Measurements from ENCODE around the gene GPLD1.

The GPLD1 gene

DNA sequence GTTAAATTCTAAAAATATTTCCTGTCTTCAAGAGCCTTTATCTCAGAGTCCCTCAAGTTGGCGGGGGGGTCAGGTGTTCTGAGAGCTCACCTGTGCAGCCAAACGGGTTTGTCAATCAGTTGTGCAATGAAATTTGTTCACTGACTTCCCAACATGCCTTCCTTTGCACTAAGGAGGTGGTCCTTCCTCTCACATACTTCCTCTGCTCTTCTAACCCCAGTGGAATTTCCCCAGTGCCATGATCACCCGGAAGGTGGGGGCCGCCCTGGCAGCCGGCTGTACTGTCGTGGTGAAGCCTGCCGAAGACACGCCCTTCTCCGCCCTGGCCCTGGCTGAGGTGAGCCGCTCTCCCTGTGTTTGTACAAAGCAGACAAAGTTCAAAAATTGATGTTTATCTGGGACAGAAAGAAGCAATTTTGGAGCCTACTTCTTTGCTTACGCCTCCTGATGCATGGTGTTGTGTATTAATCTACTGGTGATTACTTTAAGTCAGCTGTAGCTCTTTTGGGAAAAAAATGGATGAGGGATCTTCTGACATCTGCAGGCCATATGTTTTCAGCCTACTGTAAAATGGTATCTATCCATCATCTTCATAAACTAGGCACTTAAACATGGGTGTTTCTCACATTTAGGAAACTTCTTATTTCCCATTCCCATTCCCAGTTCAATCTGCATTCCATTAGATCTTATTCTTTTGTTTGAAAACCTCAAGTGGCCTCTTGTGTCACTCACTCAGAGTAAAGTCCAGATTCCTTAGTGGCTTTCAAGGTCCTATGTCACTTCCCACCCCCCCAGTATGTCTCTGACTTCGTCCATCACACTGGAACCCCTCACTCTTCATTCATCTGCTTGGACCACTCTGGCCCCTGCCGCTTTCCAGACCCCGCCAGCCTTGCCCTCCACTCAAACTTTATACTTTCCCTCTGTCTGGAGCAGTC lies 15.5 kb upstream of the GPLD1 start:
- TF ChIP-seq, protein P1, sequence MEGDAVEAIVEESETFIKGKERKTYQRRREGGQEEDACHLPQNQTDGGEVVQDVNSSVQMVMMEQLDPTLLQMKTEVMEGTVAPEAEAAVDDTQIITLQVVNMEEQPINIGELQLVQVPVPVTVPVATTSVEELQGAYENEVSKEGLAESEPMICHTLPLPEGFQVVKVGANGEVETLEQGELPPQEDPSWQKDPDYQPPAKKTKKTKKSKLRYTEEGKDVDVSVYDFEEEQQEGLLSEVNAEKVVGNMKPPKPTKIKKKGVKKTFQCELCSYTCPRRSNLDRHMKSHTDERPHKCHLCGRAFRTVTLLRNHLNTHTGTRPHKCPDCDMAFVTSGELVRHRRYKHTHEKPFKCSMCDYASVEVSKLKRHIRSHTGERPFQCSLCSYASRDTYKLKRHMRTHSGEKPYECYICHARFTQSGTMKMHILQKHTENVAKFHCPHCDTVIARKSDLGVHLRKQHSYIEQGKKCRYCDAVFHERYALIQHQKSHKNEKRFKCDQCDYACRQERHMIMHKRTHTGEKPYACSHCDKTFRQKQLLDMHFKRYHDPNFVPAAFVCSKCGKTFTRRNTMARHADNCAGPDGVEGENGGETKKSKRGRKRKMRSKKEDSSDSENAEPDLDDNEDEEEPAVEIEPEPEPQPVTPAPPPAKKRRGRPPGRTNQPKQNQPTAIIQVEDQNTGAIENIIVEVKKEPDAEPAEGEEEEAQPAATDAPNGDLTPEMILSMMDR (IDR thresholded peaks at IDR 0.05): no peak

DNA sequence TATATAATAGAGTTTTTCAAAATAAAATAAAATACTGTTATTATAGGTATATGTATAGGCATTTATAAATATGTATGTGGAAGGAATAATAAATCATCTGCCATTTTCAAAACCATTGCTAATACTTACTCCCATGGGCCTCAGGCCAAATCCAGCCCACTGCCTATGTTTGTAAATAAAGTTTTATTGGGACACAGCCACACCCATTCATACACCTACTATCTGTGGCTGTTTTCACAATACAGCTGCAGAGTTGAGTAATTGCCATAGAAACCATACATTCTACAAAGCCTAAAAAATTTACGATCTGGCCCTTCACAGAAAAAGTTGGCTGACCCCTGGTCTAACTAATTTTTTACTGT lies 14.9 kb upstream of the GPLD1 start:
- TF ChIP-seq, protein P1 (IDR thresholded peaks at IDR 0.05): no peak

DNA sequence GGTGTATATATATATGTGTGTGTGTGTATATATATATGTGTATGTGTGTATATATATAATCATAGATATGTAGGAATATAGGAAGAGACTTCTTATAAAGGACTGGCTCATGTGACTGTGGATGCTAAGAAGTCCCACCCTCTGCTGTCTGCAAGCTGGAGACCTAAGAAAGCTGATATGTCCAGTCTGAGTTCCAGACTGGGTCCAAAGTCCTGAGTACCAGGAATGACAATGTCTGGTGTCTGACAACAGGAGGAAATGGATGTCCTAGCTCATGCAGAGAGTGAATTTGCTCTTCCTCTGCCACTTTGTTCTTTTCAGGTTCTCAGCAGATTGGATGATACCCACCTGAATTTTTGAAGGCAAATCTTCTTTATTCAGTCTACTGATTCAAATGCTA lies 12.5 kb upstream of the GPLD1 start:
- TF ChIP-seq, protein P1 (IDR thresholded peaks at IDR 0.05): no peak

DNA sequence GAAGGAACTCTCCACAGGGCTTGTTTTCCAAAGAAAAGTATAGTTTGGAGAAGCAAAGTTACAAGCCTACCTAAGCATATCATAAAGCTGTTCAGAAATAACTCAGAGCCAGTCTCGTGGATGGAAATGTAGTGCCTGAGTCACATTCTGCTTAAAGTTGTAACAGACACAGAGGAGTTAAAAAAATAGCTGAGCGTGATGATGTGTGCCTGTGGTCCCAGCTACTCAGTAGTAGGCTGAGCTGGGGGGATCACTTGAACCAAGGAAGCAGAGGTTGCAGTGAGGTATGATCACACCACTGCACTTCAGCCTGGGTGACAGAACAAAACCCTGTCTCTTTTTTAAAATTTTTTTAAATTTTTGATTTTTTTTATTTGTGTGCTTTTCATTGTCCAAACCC lies 12.0 kb upstream of the GPLD1 start:
- TF ChIP-seq, protein P1 (IDR thresholded peaks at IDR 0.05): no peak

DNA sequence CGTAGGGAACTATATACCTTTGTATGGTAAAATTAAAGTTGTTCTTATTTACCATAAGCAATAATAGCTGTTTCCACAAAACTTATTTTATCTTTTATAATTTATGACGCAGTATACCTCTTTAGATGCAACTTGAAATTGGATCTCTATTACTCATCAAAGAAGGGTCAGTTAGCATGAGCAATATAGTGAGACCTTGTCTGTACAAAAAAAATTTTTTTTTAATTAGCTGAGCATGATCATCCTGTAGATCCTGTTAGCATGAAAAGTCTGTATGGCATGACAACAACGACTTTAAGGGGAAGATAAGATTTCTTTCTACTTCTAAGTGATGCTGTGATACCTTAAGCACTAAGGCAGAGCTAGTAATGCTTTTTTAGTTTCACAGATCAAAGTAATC lies 11.3 kb upstream of the GPLD1 start:
- TF ChIP-seq, protein P1 (IDR thresholded peaks at IDR 0.05): no peak

DNA sequence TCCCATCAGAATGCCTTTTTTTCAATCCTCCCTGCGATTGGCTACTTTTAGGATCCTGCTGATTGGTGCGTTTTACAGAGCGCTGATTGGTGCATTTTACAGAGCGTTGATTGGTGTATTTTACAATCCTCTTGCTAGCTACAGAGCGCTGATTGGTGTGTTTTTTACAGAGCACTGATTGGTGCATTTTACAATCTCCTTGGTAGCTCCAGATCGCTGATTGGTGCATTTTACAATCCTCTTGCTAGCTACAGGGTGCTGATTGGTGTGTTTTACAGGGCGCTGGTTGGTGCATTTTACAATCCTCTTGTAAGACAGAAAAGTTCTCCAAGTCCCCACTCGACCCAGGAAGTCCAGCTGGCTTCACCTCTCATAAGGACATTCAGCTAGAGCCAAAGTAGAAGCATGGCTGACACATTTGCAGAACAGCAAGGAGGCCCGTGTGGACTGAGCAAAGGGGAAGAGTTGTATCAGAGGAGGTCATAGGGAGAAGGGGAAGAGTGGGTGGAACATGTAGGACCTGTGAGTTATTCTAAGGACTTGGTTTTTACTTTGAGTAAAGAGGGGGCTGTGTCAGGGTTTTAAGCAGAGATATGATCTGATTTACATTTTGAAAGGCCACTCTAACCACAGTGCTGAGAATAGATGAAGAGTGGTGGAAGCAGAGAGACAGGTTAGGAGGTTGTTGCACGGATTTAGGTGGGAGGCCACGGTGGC lies 8.0 kb upstream of the GPLD1 start:
- TF ChIP-seq, protein P1 (IDR thresholded peaks at IDR 0.05): no peak

DNA sequence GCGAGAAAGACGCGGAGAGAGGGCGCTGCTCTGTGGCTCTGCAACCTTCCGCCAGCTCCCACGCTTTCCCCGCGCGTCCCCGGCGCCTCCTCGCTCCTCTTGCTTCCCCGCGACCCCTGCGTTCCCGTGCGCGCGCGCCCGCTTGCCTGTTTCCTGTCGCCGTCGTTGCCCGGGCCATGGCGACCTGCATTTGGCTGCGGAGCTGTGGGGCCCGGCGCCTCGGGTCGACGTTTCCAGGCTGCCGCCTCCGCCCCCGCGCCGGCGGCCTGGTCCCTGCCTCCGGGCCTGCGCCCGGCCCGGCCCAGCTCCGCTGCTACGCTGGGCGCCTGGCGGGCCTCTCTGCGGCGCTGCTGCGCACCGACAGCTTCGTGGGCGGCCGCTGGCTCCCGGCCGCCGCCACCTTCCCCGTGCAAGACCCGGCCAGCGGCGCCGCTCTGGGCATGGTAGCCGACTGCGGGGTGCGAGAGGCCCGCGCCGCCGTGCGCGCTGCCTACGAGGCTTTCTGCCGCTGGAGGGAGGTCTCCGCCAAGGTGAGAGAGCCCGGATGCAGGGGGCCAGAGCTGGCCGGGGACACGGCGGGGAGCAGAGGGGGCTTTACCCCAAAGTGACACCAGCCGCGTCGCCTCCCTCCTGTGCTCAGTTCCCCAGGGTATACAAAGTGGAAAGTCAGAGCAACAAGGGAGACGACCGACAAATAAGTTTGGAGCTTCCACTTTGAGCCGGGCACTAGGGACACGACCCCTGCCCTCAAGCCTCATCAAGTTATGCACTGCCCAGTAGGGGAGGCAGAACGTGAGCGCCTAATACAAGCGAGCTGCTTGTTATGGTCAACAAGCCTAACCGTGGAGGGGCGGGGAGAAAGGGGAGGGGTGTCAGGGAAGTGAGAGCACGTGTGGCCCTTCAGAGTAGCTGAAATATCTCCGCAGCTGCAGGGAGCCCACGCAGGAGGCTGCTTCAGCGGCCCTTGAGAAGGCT lies 5.7 kb upstream of the GPLD1 start, which contains the start of gene ALDH5A1:
Gene ALDH5A1 (plus strand): TSS at position 149 of the 975 bp plus-strand sequence. CDS start 28 bp downstream, at position 177.
- TF ChIP-seq, protein P1 (IDR thresholded peaks at IDR 0.05): 0 out of 2 replicates have a peak, but pooled peaks have one; percentile 21
